H1 (cell line): Measurements from ENCODE around the gene CCNJ.

ENCODE experiments used
- BRCA1 ChIP-seq: IDR thresholded peaks from 2 replicates; pipeline ENCODE4 v1.6.1; 2012; ENCODE audit warnings: low read depth, low read length, improper control_type of control experiment
- CBX5 ChIP-seq: fragments of 300-800, 300-1000 bp; sonication (generic); IDR thresholded peaks from 2 replicates; pipeline ENCODE4 v1.7.1; 2016; ENCODE audit warnings: antibody characterized with exemption, low read length, low read depth
- EZH2 ChIP-seq: fragments of 200-600 bp; sonication (generic); IDR thresholded peaks from 2 replicates; pipeline ENCODE4 v1.7.1; 2012; ENCODE audit warnings: low read depth, mild to moderate bottlenecking, moderate library complexity, low read length, inconsistent platforms; ENCODE audit not compliant: severe bottlenecking
- GABPA ChIP-seq: IDR thresholded peaks from 2 replicates; pipeline ENCODE4 v1.6.1; 2011; ENCODE audit warnings: mild to moderate bottlenecking, low read length, moderate library complexity, borderline replicate concordance; ENCODE audit not compliant: insufficient read depth
- POLR2AphosphoS5 ChIP-seq: IDR thresholded peaks from 2 replicates; pipeline ENCODE4 v1.6.1; 2011; ENCODE audit warnings: low read depth, low read length
- ZNF274 ChIP-seq: IDR thresholded peaks from 2 replicates; pipeline ENCODE4 v1.7.0; 2012; ENCODE audit warnings: low read length, borderline replicate concordance; ENCODE audit errors: extremely low read depth
- TF ChIP-seq, protein P1 (sequence below), 3 experiments: IDR thresholded peaks; 1 replicate in 2 of 3; 2 replicates in 1 of 3; pipeline versions ENCODE4 v1.5.1 to v1.6.1; 2011; ENCODE audit warnings: low read length in 3 of 3, mild to moderate bottlenecking in 3 of 3, inconsistent platforms in 2 of 3, low read depth in 1 of 3, moderate library complexity in 1 of 3; ENCODE audit not compliant: insufficient read depth in 1 of 3; ENCODE audit errors: control extremely low read depth in 1 of 3

DNA sequence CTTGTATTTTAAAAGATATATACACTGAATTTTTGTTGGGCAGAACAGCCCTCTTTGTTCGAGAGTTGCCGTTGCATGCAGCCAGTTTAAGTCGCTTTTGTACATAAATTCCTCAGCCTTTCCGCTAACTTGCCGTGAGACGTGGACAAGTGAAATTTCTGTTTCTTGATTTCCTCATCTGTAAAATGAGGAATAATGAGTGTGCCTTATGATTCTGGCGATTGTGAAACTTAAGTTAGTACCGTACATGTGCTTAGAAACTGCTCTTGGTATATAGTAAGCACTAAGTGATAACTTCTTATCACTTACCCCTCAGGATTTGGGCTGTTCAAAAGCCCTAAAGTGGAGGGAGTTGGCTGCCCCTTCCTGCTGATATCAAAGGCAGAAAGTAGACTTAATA lies 1.4 kb downstream of the CCNJ start:
- TF ChIP-seq BRCA1 (no peak), CBX5 (no peak), POLR2AphosphoS5 (no peak), EZH2 (no peak), ZNF274 (no peak), GABPA (no peak)
- TF ChIP-seq, protein P1, sequence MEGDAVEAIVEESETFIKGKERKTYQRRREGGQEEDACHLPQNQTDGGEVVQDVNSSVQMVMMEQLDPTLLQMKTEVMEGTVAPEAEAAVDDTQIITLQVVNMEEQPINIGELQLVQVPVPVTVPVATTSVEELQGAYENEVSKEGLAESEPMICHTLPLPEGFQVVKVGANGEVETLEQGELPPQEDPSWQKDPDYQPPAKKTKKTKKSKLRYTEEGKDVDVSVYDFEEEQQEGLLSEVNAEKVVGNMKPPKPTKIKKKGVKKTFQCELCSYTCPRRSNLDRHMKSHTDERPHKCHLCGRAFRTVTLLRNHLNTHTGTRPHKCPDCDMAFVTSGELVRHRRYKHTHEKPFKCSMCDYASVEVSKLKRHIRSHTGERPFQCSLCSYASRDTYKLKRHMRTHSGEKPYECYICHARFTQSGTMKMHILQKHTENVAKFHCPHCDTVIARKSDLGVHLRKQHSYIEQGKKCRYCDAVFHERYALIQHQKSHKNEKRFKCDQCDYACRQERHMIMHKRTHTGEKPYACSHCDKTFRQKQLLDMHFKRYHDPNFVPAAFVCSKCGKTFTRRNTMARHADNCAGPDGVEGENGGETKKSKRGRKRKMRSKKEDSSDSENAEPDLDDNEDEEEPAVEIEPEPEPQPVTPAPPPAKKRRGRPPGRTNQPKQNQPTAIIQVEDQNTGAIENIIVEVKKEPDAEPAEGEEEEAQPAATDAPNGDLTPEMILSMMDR (IDR thresholded peaks at IDR 0.05; ENCODE audit: control extremely low read depth in 1 of 3, insufficient read depth in 1 of 3, low read depth in 1 of 3, low read length in 3 of 3), result no peak
